Ishikawa (cell line): ENCODE data around the gene TBX15.

ENCODE experiments used
- CEBPB ChIP-seq: IDR thresholded peaks from 2 replicates; pipeline ENCODE4 v1.6.1; 2012
- CREB1 ChIP-seq: IDR thresholded peaks from 2 replicates; pipeline ENCODE4 v1.6.1; 2012; ENCODE audit warnings: low read depth
- EGR1 ChIP-seq: IDR thresholded peaks from 2 replicates; pipeline ENCODE4 v1.6.1; 2012
- EP300 ChIP-seq: IDR thresholded peaks from 2 replicates; pipeline ENCODE4 v1.6.1; 2012; ENCODE audit warnings: borderline replicate concordance
- NFIC ChIP-seq: IDR thresholded peaks from 2 replicates; pipeline ENCODE4 v1.6.1; 2012
- RAD21 ChIP-seq: IDR thresholded peaks from 2 replicates; pipeline ENCODE4 v1.6.1; 2012; ENCODE audit warnings: low read depth
- TAF1 ChIP-seq: IDR thresholded peaks from 2 replicates; pipeline ENCODE4 v1.6.1; 2012; ENCODE audit warnings: low read depth, mild to moderate bottlenecking
- TCF12 ChIP-seq: IDR thresholded peaks from 2 replicates; pipeline ENCODE4 v1.6.1; 2012; ENCODE audit warnings: low read depth
- TF ChIP-seq, protein P1 (sequence below): IDR thresholded peaks from 2 replicates; pipeline ENCODE4 v1.6.1; 2012; ENCODE audit warnings: low read depth, mild to moderate bottlenecking
- TF ChIP-seq, protein P2 (sequence below): IDR thresholded peaks from 2 replicates; pipeline ENCODE4 v1.6.1; 2012
- TF ChIP-seq, protein P3 (sequence below): IDR thresholded peaks from 2 replicates; pipeline ENCODE4 v1.6.1; 2012

DNA sequence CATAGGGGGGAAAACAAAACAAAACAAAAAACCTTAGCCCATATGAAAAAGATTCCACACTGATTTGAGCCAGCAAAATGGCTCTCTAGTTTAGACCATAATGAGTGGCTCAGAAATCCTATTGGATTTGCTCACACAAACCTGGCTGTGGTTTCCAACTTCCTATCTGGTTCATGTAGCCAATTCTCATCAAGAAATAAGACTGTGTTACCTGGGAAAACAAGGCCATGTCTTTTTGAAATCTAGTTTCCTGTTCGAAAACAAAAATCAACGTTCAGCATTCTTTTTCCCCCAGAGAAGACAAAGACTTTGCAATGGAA, 69.2 kb downstream of the TBX15 start:
- TF ChIP-seq EGR1 (no peak), TAF1 (no peak), TCF12 (no peak), EP300 (no peak), RAD21 (no peak), CEBPB (no peak), CREB1 (no peak), NFIC (no peak)
- TF ChIP-seq, protein P1, sequence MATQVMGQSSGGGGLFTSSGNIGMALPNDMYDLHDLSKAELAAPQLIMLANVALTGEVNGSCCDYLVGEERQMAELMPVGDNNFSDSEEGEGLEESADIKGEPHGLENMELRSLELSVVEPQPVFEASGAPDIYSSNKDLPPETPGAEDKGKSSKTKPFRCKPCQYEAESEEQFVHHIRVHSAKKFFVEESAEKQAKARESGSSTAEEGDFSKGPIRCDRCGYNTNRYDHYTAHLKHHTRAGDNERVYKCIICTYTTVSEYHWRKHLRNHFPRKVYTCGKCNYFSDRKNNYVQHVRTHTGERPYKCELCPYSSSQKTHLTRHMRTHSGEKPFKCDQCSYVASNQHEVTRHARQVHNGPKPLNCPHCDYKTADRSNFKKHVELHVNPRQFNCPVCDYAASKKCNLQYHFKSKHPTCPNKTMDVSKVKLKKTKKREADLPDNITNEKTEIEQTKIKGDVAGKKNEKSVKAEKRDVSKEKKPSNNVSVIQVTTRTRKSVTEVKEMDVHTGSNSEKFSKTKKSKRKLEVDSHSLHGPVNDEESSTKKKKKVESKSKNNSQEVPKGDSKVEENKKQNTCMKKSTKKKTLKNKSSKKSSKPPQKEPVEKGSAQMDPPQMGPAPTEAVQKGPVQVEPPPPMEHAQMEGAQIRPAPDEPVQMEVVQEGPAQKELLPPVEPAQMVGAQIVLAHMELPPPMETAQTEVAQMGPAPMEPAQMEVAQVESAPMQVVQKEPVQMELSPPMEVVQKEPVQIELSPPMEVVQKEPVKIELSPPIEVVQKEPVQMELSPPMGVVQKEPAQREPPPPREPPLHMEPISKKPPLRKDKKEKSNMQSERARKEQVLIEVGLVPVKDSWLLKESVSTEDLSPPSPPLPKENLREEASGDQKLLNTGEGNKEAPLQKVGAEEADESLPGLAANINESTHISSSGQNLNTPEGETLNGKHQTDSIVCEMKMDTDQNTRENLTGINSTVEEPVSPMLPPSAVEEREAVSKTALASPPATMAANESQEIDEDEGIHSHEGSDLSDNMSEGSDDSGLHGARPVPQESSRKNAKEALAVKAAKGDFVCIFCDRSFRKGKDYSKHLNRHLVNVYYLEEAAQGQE, result no peak
- TF ChIP-seq, protein P2, sequence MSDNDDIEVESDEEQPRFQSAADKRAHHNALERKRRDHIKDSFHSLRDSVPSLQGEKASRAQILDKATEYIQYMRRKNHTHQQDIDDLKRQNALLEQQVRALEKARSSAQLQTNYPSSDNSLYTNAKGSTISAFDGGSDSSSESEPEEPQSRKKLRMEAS, result no peak
- TF ChIP-seq, protein P3, sequence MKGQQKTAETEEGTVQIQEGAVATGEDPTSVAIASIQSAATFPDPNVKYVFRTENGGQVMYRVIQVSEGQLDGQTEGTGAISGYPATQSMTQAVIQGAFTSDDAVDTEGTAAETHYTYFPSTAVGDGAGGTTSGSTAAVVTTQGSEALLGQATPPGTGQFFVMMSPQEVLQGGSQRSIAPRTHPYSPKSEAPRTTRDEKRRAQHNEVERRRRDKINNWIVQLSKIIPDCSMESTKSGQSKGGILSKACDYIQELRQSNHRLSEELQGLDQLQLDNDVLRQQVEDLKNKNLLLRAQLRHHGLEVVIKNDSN, result no peak
